ENCODE data around the gene TRIOBP. TPM values are rescaled to one million over a fixed set of nuclear protein-coding genes. Genes with fewer than 3 reads are reported as not detected.

Gene TRIOBP
- total RNA-seq, 1 experiment from 2014 or later: 28.7 TPM

- TF ChIP-seq CTCF (conservative IDR thresholded peaks at IDR 0.05; ENCODE audit: low read depth, low read length): no peak
- TF ChIP-seq EZH2 (IDR thresholded peaks at IDR 0.05; ENCODE audit: borderline replicate concordance, low read depth, low read length, poor library complexity, severe bottlenecking): no peak
- ChIA-PET POLR2A (ENCODE audit: low non-redundant PET) (no interaction called here), CTCF (no interaction called here)
- intact Hi-C loops (cut with micrococcal nuclease; ENCODE audit: unreplicated experiment): no loop called here
- Histone ChIP-seq H3K36me3 (ENCODE audit: insufficient read depth, low read length, poor library complexity, severe bottlenecking) (peaks cover 16% of the 10 kb centered on the region), H3K4me3 (ENCODE audit: low read depth, low read length, poor library complexity, severe bottlenecking) (no peak overlapping the region), H3K4me1 (ENCODE audit: insufficient read depth, low read length, poor library complexity, severe bottlenecking) (peaks cover 12% of the 10 kb centered on the region), H3K27me3 (replicated peaks; ENCODE audit: insufficient read depth, low read depth, low read length, poor library complexity) (no peaks in the 10 kb centered on the region), H3K9me3 (ENCODE audit: low read depth, low read length, poor library complexity, severe bottlenecking) (no peaks in the 10 kb centered on the region), H3K27ac (ENCODE audit: low read depth, low read length, poor library complexity, severe bottlenecking) (no peak overlapping the region)
- no peak for DNase-seq (ENCODE audit: low spot score)
- no TSS peak for BruUV-seq (replicated peaks)
Observed at GRCh38 chr22:37665487-37665886, 31.4 kb upstream of the TRIOBP start.

GRCh38 chr22:37669586-37669985 is 27.3 kb upstream of the TRIOBP start:
- Histone ChIP-seq H3K36me3 (ENCODE audit: insufficient read depth, low read length, poor library complexity, severe bottlenecking) (peaks cover 16% of the 10 kb centered on the region), H3K27ac (ENCODE audit: low read depth, low read length, poor library complexity, severe bottlenecking) (no peak overlapping the region), H3K27me3 (replicated peaks; ENCODE audit: insufficient read depth, low read depth, low read length, poor library complexity) (no peaks in the 10 kb centered on the region), H3K4me3 (ENCODE audit: low read depth, low read length, poor library complexity, severe bottlenecking) (no peak overlapping the region), H3K9me3 (ENCODE audit: low read depth, low read length, poor library complexity, severe bottlenecking) (no peaks in the 10 kb centered on the region), H3K4me1 (ENCODE audit: insufficient read depth, low read length, poor library complexity, severe bottlenecking) (no peaks in the 10 kb centered on the region)
- POLR2A ChIA-PET (ENCODE audit: low non-redundant PET): no interaction called here
- DNase-seq (ENCODE audit: low spot score): no peak
- no peak for TF ChIP-seq CTCF (conservative IDR thresholded peaks at IDR 0.05; ENCODE audit: low read depth, low read length)
- TF ChIP-seq EZH2 (IDR thresholded peaks at IDR 0.05; ENCODE audit: borderline replicate concordance, low read depth, low read length, poor library complexity, severe bottlenecking): no peak
- intact Hi-C loops (cut with micrococcal nuclease; ENCODE audit: unreplicated experiment): no loop called here
- no TSS peak for BruUV-seq (replicated peaks)
- CTCF ChIA-PET: no interaction called here

- no TSS peak for BruUV-seq (replicated peaks)
- intact Hi-C loops (cut with micrococcal nuclease; ENCODE audit: unreplicated experiment): no loop called here
- H3K27me3 ChIP-seq (replicated peaks; ENCODE audit: insufficient read depth, low read depth, low read length, poor library complexity): no peaks in the 10 kb centered on the region
- ChIA-PET POLR2A (ENCODE audit: low non-redundant PET) (no interaction called here), CTCF (interaction anchor here (1.1 kb wide), 1 partner anchor 29 kb away, joined by 4 read pairs; no protein-coding TSS in a partner anchor)
- no peaks in the 10 kb centered on the region for H3K9me3 ChIP-seq (ENCODE audit: low read depth, low read length, poor library complexity, severe bottlenecking)
- no peak for DNase-seq (ENCODE audit: low spot score)
- H3K36me3 ChIP-seq (ENCODE audit: insufficient read depth, low read length, poor library complexity, severe bottlenecking): no peaks in the 10 kb centered on the region
- no peak overlapping the region for H3K27ac ChIP-seq (ENCODE audit: low read depth, low read length, poor library complexity, severe bottlenecking)
- TF ChIP-seq CTCF (conservative IDR thresholded peaks at IDR 0.05; ENCODE audit: low read depth, low read length) (no peak), EZH2 (IDR thresholded peaks at IDR 0.05; ENCODE audit: borderline replicate concordance, low read depth, low read length, poor library complexity, severe bottlenecking) (no peak)
- H3K4me3 ChIP-seq (ENCODE audit: low read depth, low read length, poor library complexity, severe bottlenecking): no peak overlapping the region
- peaks cover 22% of the 10 kb centered on the region for H3K4me1 ChIP-seq (ENCODE audit: insufficient read depth, low read length, poor library complexity, severe bottlenecking)
Observed at GRCh38 chr22:37672206-37672919, 24.5 kb upstream of the TRIOBP start.
